ENCODE data around the gene SCN10A.

DNA sequence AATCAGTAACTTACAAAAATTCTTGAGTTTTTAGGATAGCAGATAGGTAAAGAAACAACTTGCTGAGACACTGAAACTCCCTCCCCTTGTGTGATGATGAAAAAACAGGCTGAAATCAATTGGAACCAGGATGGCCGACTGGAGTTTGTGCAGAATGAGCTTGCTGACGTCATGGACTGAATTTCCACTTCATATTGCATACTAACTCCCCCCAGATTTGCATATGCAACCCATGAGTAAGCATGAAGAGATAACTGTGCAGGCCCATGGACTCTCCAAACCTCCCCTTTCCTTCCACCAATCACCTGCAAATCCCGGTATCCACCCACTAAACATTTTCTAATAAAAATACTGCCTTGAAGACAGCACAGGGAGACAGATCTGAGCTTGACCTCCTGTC is 84.5 kb downstream of the SCN10A start:
- no peak for TF ChIP-seq RARB (CRISPR knock-in tag; IDR thresholded peaks at IDR 0.05)
- no peak for TF ChIP-seq GLIS3 (CRISPR knock-in tag; IDR thresholded peaks at IDR 0.05)
- TF ChIP-seq PPARA (CRISPR knock-in tag; IDR thresholded peaks at IDR 0.05; ENCODE audit: borderline replicate concordance) = no peak
- TF ChIP-seq ZNF8 (CRISPR knock-in tag; IDR thresholded peaks at IDR 0.05) = no peak
- no peak for TF ChIP-seq CSRNP3 (CRISPR knock-in tag; IDR thresholded peaks at IDR 0.05)
- TF ChIP-seq CSDC2 (CRISPR knock-in tag; IDR thresholded peaks at IDR 0.05) = no peak
- no peak for TF ChIP-seq ZFP3 (CRISPR knock-in tag; IDR thresholded peaks at IDR 0.05)
- no peak for TF ChIP-seq OSR1 (CRISPR knock-in tag; IDR thresholded peaks at IDR 0.05)
- no peak for TF ChIP-seq TOX (CRISPR knock-in tag; IDR thresholded peaks at IDR 0.05; ENCODE audit: borderline replicate concordance)
- no peak for TF ChIP-seq POU6F1 (CRISPR knock-in tag; IDR thresholded peaks at IDR 0.05; ENCODE audit: borderline replicate concordance, low read depth)

Data from SK-N-SH treated with all-trans-retinoic acid at 6 μM for 48 hours (cell line).